GM12891 (cell line): Measurements from ENCODE around the gene TXNDC16.

ENCODE experiments used
- DNase-seq: peaks from one replicate; pipeline ENCODE4 v3.0.0; 2011; ENCODE audit warnings: low spot score; ENCODE audit not compliant: insufficient read length
- FAIRE-seq: peaks from 2 replicates; lab custom pipeline; 2011; peaks lifted over from hg19 to GRCh38; lab: Jason Lieb, UNC
- PAX5 ChIP-seq: IDR thresholded peaks from 2 replicates; pipeline ENCODE4 v1.6.1; 2011; ENCODE audit warnings: low read length, moderate library complexity, mild to moderate bottlenecking; ENCODE audit not compliant: insufficient read depth, severe bottlenecking
- POLR2A ChIP-seq: IDR thresholded peaks from 2 replicates; pipeline ENCODE4 v1.6.1; 2011; ENCODE audit warnings: low read depth, low read length, control low read depth
- POLR2AphosphoS5 ChIP-seq: IDR thresholded peaks from 2 replicates; pipeline ENCODE4 v1.6.1; 2011; ENCODE audit warnings: low read depth, low read length, control low read depth
- POU2F2 ChIP-seq: IDR thresholded peaks from 2 replicates; pipeline ENCODE4 v1.6.1; 2011; ENCODE audit warnings: low read depth, mild to moderate bottlenecking, control low read depth, low read length, moderate library complexity
- SPI1 ChIP-seq: IDR thresholded peaks from 2 replicates; pipeline ENCODE4 v1.6.1; 2011; ENCODE audit warnings: low read depth, low read length, control low read depth
- TAF1 ChIP-seq: IDR thresholded peaks from 2 replicates; pipeline ENCODE4 v1.6.1; 2011; ENCODE audit warnings: low read depth, low read length, control low read depth

Gene TXNDC16

DNA sequence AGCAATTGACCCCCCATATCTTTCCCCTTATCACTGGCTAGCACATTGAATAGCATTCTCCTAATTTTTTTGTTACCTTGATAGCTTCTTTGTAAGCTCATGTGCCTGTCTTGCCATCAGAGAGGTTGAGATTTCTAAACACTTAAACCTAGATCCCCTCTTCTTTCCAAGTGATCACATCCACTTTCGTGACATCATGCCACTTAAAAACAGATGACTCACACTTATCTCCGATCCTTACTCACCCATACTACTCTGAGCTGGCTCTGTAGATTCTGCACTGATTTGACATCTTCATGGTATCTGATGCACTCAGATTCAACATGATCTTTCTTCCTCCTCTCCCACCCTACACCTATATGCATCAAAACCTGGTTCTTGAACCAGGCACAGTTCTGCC, 10.8 kb upstream of the TXNDC16 start:
- FAIRE-seq (no peak), DNase-seq (no peak)
- TF ChIP-seq SPI1 (no peak), POLR2AphosphoS5 (no peak), TAF1 (no peak), POU2F2 (no peak), PAX5 (no peak), POLR2A (no peak)

DNA sequence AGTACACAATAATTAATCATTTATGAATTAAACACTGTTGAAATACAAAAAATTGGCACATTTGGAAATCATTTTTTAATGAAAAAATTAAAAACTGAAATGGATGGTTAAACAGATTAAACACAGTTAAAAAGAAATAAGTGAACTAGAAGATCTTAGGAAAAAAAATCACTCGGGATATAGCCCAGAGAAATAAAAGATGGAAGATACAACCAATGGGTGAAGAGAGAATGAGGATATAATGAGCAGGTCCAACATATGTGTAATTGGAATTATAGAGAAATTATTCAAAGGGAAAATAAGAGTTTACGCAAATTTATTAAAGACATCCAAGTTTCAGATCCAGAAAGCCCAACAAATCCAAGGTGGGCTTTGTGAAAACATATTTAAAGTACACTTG, 6.4 kb upstream of the TXNDC16 start:
- DNase-seq, result no peak
- TF ChIP-seq POU2F2 (no peak), SPI1 (no peak), POLR2AphosphoS5 (no peak), PAX5 (no peak), TAF1 (no peak), POLR2A (no peak)
- FAIRE-seq, result no peak

DNA sequence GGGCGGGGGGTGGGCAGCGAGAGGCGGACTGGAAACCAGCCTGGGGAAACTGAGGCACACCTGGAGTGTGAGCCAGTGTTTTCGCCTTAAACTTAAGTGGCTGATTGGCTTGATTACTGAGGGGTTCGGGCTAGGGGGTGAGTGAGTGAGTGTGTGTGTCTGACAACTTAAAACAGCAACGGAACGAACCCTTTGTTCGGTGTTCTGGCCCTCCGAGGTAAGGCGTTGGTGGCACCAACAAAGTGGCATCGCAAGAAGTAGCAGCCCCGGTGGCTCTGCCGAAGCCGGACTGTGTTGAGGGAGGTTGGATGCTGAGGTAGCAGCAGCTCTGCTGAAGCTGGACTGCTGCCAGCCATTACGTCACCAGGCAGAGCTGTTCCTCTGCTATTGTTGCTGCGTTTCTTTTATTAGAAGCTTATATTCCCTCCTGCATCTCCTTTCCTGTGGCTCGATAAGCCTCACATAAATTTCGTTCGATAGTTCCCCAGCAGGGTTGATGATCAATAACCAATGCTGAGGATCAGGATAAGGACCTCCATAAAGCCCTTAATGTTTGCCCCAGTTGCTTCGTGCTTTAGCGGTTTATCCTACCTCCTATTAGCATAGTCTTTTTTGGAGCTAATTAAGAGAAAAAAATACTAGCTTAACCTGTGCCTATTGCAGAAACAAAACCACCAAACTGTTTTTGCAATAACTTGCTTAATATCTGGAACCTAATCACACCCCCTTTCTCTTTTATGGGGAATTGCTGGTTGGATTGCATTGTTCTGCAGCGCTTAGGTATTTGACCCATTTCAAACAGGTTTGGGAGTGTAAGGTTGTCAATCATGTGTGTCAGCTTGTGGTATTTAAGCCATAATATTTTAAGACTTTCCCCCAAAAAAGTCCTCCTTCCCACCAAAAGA, 1.6 kb upstream of the TXNDC16 start:
- DNase-seq, result no peak
- TF ChIP-seq TAF1 (no peak), POLR2A (no peak), SPI1 (no peak), POLR2AphosphoS5 (no peak), POU2F2 (no peak), PAX5 (no peak)
- peak; percentile 92 for FAIRE-seq

DNA sequence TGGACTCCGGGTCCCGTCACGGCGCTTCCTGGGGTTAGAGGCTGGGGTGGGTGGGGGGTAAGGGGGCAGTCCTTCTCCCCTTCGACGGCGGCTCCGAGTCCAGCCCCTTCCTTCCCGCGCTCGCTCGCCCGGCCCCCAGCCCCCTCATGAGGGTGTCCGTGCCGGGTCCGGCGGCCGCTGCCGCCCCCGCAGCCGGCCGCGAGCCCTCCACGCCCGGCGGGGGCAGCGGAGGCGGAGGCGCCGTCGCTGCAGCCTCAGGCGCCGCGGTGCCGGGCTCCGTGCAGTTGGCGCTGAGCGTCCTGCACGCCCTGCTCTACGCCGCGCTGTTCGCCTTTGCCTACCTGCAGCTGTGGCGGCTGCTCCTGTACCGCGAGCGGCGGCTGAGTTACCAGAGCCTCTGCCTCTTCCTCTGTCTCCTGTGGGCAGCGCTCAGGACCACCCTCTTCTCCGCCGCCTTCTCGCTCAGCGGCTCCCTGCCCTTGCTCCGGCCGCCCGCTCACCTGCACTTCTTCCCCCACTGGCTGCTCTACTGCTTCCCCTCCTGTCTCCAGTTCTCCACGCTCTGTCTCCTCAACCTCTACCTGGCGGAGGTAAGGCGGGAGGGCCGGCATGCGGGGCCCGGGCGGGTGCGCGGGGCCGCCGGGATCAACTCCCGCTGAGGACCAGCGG, 831 bp upstream of the TXNDC16 start:
- peak; percentile 27 for DNase-seq
- TF ChIP-seq POU2F2, result no peak
- no peak for TF ChIP-seq TAF1
- no peak for TF ChIP-seq PAX5
- no peak for TF ChIP-seq POLR2AphosphoS5
- TF ChIP-seq SPI1, result no peak
- TF ChIP-seq POLR2A, result no peak
- FAIRE-seq, result no peak

DNA sequence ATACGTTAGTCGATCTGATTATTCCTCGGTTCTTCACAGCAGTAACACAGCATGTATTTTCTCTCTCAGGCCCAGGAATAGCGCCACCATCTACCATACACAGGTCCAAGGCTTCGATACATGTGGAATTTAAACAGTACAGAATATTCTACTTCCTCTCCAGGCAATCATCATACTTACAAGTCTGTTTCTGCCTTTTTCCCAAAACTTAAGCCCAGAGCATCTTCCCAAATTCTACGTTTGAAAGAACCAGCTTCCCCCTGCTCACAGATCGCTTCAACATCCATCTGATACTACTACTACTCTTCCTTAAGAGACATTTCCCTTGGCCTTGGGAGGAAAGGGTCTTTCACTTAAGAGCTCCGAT, 626 bp downstream of the TXNDC16 start:
- DNase-seq (no peak), FAIRE-seq (peak; percentile 61)
- TF ChIP-seq PAX5, result no peak
- TF ChIP-seq SPI1, result no peak
- no peak for TF ChIP-seq POLR2A
- TF ChIP-seq POLR2AphosphoS5, result no peak
- no peak for TF ChIP-seq POU2F2
- no peak for TF ChIP-seq TAF1

DNA sequence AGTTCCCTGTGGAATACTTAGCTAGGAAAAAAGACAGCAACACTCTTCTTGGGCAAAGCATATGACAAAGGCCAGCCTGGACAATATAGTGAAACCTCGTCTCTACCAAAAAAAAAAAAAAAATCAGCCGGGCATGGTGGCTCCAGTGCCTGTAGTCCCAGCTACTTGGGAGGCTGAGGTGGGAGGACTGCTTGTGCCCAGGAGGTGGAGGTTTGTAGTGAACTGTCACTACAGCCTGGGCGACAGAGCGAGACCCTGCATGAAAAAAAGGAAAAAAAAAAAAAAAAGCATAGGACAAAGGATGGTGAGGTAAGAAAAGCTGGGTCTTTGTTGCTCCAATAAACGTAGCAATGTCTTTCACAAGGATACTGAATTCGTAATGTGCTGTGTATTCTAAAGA, 1.1 kb downstream of the TXNDC16 start:
- no peak for FAIRE-seq
- no peak for DNase-seq

DNA sequence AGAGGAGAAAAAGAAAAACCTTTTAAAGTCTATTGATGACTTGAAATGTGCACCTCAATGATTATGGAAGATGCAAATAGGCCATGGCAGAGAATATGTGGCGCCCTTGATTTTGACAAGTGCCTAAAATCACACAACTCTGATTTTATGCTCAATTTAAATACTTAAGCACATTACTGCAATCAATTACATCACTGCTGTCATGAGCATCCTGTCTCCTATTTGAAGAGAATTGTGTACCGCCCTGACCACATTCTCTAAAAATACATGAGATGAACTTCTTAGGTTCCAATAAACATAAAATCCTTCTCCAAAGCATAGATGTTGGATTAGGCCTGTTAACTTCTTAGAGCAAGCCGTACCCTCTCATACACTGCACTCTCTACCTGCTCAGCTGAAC, 1.6 kb downstream of the TXNDC16 start:
- no peak for FAIRE-seq

More for the DNA sequence above, 1.1 kb downstream of the TXNDC16 start:
- TF ChIP-seq PAX5 (no peak), POLR2A (no peak), POU2F2 (no peak), SPI1 (no peak), TAF1 (no peak), POLR2AphosphoS5 (no peak)

DNA sequence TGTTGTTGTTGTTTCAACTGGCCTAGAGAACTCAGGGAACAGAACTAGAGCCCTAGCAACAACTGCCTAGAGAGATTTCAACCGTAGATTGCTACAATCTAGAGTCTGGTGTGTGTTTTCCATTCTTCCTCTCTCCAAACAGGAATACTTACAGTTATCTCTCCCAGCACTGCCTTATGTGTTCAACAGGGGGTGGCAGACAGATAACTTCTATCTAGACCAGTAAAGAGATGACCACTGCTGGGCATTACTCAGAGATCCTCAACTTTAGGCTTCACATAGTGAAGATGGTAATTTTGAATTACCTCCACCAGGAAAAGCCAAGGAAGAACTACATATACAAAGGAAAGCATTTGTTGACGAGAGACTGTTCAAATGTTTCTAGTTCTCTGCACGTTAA, 4.8 kb downstream of the TXNDC16 start:
- no peak for DNase-seq
- TF ChIP-seq PAX5, result no peak
- no peak for TF ChIP-seq POU2F2
- TF ChIP-seq TAF1, result no peak
- no peak for TF ChIP-seq SPI1
- TF ChIP-seq POLR2AphosphoS5, result no peak
- no peak for TF ChIP-seq POLR2A
- FAIRE-seq, result no peak

More for the DNA sequence above, 1.6 kb downstream of the TXNDC16 start:
- TF ChIP-seq TAF1 (no peak), POU2F2 (no peak), POLR2A (no peak), POLR2AphosphoS5 (no peak), PAX5 (no peak), SPI1 (no peak)
- DNase-seq, result no peak

DNA sequence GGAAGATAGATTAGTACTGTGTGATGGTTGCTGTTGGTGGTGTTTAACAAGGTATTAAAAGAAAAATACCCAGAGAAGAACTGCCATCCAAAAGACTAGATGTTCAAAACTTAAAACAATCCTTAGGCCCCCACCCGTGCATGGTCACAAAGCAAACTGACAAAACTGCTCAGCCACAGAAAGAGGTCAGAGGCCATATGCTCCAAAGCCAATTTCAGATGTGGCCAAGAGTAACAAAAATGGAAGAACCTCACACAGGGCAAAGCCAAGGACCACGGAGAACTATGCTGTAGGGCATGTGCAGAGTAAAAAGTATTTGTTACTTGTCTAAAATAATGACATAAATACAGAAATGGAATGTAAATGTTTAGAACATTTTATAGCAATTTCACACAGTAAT, 5.3 kb downstream of the TXNDC16 start:
- no peak for FAIRE-seq
- DNase-seq, result no peak
- TF ChIP-seq TAF1 (no peak), POLR2A (no peak), PAX5 (no peak), SPI1 (no peak), POLR2AphosphoS5 (no peak)

DNA sequence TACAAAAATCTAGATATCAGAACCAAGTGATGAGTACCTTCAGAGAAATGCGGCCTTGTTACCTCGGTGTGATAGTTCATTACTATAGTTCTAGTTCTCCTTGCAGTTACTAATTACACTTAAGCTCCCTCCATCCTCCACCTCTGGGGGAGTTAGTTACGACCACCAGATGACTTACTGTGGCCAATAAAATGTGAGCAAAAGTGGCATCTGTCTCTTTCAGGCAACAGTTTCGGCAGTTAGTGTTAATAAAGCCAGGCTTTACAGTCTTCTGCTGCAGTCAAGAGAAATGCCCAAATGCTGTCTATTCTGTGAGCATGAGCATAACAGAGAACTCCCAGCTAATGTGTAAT, 6.0 kb downstream of the TXNDC16 start:
- FAIRE-seq (peak; percentile 16), DNase-seq (no peak)
- TF ChIP-seq TAF1, result no peak
- TF ChIP-seq SPI1, result no peak
- no peak for TF ChIP-seq PAX5
- TF ChIP-seq POLR2AphosphoS5, result no peak
- TF ChIP-seq POLR2A, result no peak
- no peak for TF ChIP-seq POU2F2
